Measurements from ENCODE around the gene KCNJ6. TPM values are rescaled to one million over a fixed set of nuclear protein-coding genes. Genes with fewer than 3 reads are reported as not detected.

KCNJ6 gene
- total and polyA plus RNA-seq, 9 of the 15 experiments (the other 6 are each of a cell fraction or from before 2014, with no cell fraction given) = 0.06 to 0.21 (median 0.13) TPM; not detected in 1

GRCh38 chr21:37564341-37564923 lies 351.8 kb downstream of the KCNJ6 start (continued):
- no peak for TF ChIP-seq ZBTB40 (IDR thresholded peaks at IDR 0.05)
- no peak for TF ChIP-seq ZBTB40 (CRISPR knock-in tag; IDR thresholded peaks at IDR 0.05)
- TF ChIP-seq TSHZ1 (CRISPR knock-in tag; IDR thresholded peaks at IDR 0.05) = no peak
- no peak for TF ChIP-seq EWSR1 (IDR thresholded peaks at IDR 0.05; ENCODE audit: borderline replicate concordance, low read depth, partially characterized antibody)
- no peak for TF ChIP-seq ELF4 (CRISPR knock-in tag; IDR thresholded peaks at IDR 0.05)
- TF ChIP-seq SREBF2 (CRISPR knock-in tag; IDR thresholded peaks at IDR 0.05) = no peak
- TF ChIP-seq RFX7 (CRISPR knock-in tag; IDR thresholded peaks at IDR 0.05) = no peak
- TF ChIP-seq DMBX1 (CRISPR knock-in tag; IDR thresholded peaks at IDR 0.05; ENCODE audit: borderline replicate concordance) = no peak
- TF ChIP-seq NBN (IDR thresholded peaks at IDR 0.05; ENCODE audit: low read depth) = no peak; the same call in 1 of the 2 replicates
- no peak for TF ChIP-seq NFATC3 (IDR thresholded peaks at IDR 0.05)
- no peak for TF ChIP-seq ZNF76 (CRISPR knock-in tag; IDR thresholded peaks at IDR 0.05; ENCODE audit: borderline replicate concordance)
- TF ChIP-seq BDP1 (IDR thresholded peaks at IDR 0.05; ENCODE audit: insufficient read depth, insufficient read length) = no peak
- TF ChIP-seq CBX8 (IDR thresholded peaks at IDR 0.05; ENCODE audit: borderline replicate concordance, extremely low read depth, low read depth, low read length, poor library complexity, severe bottlenecking) = no peak
- no peak for TF ChIP-seq ZNF583 (CRISPR knock-in tag; IDR thresholded peaks at IDR 0.05)
- no peak for TF ChIP-seq ZNF561 (CRISPR knock-in tag; conservative IDR thresholded peaks at IDR 0.05)

Data from K562 (cell line).